Measurements from ENCODE around the gene ZNF766.

ZNF766 gene

DNA sequence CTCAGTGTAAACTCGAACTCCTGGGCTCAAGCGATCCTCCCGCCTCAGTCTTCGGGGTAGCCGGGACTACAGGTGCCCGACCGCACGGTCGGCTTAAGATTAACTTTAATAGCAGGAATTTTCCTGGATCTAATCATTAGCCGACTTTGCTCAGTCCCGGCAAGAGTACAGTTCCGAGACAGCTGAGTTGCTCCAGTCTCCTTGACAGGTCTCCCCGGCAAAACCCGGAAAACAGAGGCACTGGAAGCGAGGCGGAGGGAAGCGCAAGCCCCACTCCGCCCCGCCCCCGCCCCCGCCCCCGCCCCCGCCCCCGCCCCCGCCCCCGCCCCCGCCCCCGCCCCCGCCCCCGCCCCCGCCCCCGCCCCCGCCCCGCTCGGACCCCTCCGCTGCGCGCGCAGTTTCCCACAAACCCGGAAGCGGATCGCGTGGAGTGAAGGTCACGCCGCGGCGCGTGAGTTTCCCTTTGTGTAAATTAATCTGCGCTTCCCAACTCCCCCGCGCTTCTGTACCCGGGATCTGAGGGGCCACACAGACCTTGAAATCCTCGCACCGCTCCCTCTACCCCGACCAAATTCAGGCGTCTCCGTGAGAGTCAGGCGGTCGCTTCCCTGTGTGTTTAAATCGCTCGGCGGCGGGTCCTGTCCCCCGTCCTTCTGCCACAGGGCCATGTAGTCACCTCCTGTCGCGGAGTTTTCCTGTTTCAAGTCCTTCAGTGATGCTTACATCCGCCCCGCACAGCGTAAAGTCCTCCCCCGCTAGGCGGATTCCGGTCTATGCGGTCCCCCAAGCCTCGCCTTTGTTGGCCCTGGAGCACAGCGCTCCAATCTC lies 27.6 kb downstream of the ZNF766 start, which contains the start of gene ZNF480:
Gene ZNF480 (plus strand): TSS at position 397 of the 828 bp plus-strand sequence. CDS start 3,244 bp downstream, outside the sequence.
- TF ChIP-seq, protein P1, sequence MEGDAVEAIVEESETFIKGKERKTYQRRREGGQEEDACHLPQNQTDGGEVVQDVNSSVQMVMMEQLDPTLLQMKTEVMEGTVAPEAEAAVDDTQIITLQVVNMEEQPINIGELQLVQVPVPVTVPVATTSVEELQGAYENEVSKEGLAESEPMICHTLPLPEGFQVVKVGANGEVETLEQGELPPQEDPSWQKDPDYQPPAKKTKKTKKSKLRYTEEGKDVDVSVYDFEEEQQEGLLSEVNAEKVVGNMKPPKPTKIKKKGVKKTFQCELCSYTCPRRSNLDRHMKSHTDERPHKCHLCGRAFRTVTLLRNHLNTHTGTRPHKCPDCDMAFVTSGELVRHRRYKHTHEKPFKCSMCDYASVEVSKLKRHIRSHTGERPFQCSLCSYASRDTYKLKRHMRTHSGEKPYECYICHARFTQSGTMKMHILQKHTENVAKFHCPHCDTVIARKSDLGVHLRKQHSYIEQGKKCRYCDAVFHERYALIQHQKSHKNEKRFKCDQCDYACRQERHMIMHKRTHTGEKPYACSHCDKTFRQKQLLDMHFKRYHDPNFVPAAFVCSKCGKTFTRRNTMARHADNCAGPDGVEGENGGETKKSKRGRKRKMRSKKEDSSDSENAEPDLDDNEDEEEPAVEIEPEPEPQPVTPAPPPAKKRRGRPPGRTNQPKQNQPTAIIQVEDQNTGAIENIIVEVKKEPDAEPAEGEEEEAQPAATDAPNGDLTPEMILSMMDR (IDR thresholded peaks at IDR 0.05; ENCODE audit: low read depth, low read length, missing control alignments) = peak; percentile 41
- peak; percentile 60 for DNase-seq
- Histone ChIP-seq H3K36me3 (replicated peaks) (peaks cover 16% of the 10 kb centered on the region), H3K27ac (peak within 1 kb of the TSS; percentile 83), H3K27me3 (replicated peaks) (no peaks in the 10 kb centered on the region), H3K4me3 (ENCODE audit: low read depth, low read length) (peak within 1 kb of the TSS; percentile 94)
- in situ Hi-C loops (cut with HindIII; ENCODE audit: low pct_ligation_motif_present, low sequenced_read_pairs) = no loop called here

DNA sequence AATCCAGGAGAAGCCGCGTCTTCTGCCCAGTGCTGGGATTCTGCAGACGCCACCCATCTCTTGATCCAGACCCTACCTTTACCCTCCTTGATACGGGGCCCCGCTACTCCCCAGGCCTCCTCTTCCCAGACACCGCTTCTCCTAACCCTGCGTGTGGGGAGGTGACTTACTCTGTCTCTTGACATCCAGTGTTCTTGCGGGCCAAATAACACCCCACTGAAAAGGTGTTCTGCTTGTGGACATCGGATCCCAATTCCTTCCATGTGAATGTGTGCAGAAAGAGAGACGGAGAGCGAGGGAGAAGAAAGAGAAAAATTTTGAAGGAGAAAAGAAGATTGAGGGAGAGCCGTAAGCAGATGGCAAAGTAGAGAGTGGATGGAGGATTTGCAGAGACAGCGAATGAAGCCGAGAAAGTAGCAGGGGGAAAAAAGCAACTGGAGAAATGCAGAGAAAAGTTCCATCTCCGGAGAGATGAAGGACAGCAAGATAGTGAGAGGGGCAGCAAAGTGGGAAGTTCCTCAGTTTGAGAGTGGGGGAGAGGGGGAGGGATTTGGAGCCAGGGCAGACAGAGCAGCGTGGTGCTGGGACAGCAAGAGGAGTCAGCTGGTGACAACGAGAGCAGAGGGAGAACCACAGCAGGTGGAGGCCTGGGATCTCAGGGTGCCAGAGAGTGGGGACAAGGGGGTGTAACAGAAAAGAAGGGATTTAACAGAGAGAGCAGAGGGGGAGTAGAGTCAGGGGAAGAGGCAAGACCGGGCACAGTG lies 28.4 kb downstream of the ZNF766 start:
- H3K36me3 ChIP-seq (replicated peaks) = peaks cover 24% of the 10 kb centered on the region
- TF ChIP-seq, protein P1 (IDR thresholded peaks at IDR 0.05; ENCODE audit: low read depth, low read length, missing control alignments) = no peak
- in situ Hi-C loops (cut with HindIII; ENCODE audit: low pct_ligation_motif_present, low sequenced_read_pairs) = no loop called here
- peak overlapping the region; percentile 94 for H3K4me3 ChIP-seq (ENCODE audit: low read depth, low read length)
- no peaks in the 10 kb centered on the region for H3K27me3 ChIP-seq (replicated peaks)
- DNase-seq = no peak
- peak overlapping the region; percentile 83 for H3K27ac ChIP-seq

DNA sequence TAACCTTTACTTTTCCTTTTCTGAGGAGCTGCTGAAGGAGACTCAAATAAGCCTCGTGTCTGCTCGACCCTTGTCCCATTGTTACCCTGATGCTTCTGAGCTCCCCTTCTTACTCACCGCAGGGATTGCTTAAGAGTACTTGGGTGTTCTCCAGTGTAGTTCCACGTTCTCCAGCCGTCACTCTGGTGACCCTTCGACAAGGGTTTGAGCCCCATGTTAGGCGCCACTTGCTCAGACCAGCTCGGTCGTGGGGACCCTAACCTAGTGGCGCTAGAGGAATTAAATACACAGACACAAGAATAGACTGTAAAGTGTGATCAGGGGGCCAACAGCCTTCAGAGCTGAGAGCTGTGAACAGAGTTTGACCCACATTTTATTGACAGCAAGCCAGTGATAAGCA lies 37.9 kb downstream of the ZNF766 start:
- H3K4me3 ChIP-seq (ENCODE audit: low read depth, low read length) = no peak overlapping the region
- peak; percentile 3 for DNase-seq
- peaks cover 31% of the 10 kb centered on the region for H3K36me3 ChIP-seq (replicated peaks)

DNA sequence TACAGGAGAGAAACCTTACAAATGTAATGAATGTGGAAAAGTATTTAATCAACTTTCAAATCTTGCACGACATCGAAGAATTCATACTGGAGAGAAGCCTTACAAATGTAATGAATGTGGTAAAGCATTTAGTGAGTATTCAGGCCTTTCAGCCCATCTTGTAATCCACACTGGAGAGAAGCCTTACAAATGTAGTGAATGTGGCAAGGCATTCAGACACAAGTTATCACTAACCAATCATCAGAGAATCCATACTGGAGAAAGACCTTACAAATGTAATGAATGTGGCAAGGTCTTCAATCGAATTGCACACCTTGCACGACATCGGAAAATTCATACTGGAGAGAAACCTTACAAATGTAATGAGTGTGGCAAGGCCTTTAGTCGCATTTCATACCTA lies 53.0 kb downstream of the ZNF766 start:
- H3K27ac ChIP-seq = no peak overlapping the region
- H3K27me3 ChIP-seq (replicated peaks) = no peaks in the 10 kb centered on the region
- TF ChIP-seq, protein P1 (IDR thresholded peaks at IDR 0.05; ENCODE audit: low read depth, low read length, missing control alignments) = no peak
- no peak overlapping the region for H3K4me3 ChIP-seq (ENCODE audit: low read depth, low read length)
- peaks cover 40% of the 10 kb centered on the region for H3K36me3 ChIP-seq (replicated peaks)
- in situ Hi-C loops (cut with HindIII; ENCODE audit: low pct_ligation_motif_present, low sequenced_read_pairs) = no loop called here
- no peak for DNase-seq

More for the DNA sequence above, 37.9 kb downstream of the ZNF766 start:
- Histone ChIP-seq H3K27me3 (replicated peaks) (no peaks in the 10 kb centered on the region), H3K27ac (no peak overlapping the region)
- in situ Hi-C loops (cut with HindIII; ENCODE audit: low pct_ligation_motif_present, low sequenced_read_pairs) = no loop called here
- TF ChIP-seq, protein P1 (IDR thresholded peaks at IDR 0.05; ENCODE audit: low read depth, low read length, missing control alignments) = no peak

- TF ChIP-seq, protein P1 (IDR thresholded peaks at IDR 0.05; ENCODE audit: low read depth, low read length, missing control alignments) = no peak
- Histone ChIP-seq H3K27me3 (replicated peaks) (no peaks in the 10 kb centered on the region), H3K4me3 (ENCODE audit: low read depth, low read length) (no peak overlapping the region), H3K36me3 (replicated peaks) (no peaks in the 10 kb centered on the region), H3K27ac (no peak overlapping the region)
- DNase-seq = no peak
- in situ Hi-C loops (cut with HindIII; ENCODE audit: low pct_ligation_motif_present, low sequenced_read_pairs) = no loop called here
Observed at GRCh38 chr19:52331757-52332156, 62.4 kb downstream of the ZNF766 start.

Data from brain microvascular endothelial cell (primary cell).